B cell (primary cell): ENCODE measurements around the gene SMOC1.

Source experiments
- CTCF ChIP-seq: fragments of 200-600 bp; IDR thresholded peaks from one replicate; pipeline ENCODE4 v1.8.0; 2022; ENCODE audit warnings: antibody characterized with exemption, mild to moderate bottlenecking
- EZH2 ChIP-seq: IDR thresholded peaks from 2 replicates; pipeline ENCODE4 v1.6.1; 2012; ENCODE audit warnings: borderline replicate concordance, low read depth, mild to moderate bottlenecking, moderate library complexity, low read length; ENCODE audit not compliant: insufficient read depth, poor library complexity, severe bottlenecking

- TF ChIP-seq CTCF, result no peak
- no peak for TF ChIP-seq EZH2
Measured at GRCh38 chr14:70006699-70007098, 127.5 kb downstream of the SMOC1 start.
